Fibroblast of pulmonary artery (primary cell): ENCODE data around the gene PML.

Experiments
- DNase-seq: peaks from one replicate; pipeline ENCODE4 v3.0.0-alpha.2; 2010; ENCODE audit warnings: low read depth
- H3K4me3 ChIP-seq: replicated peaks from 2 replicates; pipeline ENCODE4 v1.5.1; 2011; ENCODE audit warnings: low read depth, mild to moderate bottlenecking, control low read depth, low read length, moderate library complexity
- TF ChIP-seq, protein P1 (sequence below): IDR thresholded peaks from 2 replicates; pipeline ENCODE4 v1.5.1; 2011; ENCODE audit warnings: mild to moderate bottlenecking, control low read depth, low read length, inconsistent platforms; ENCODE audit errors: missing control alignments

PML gene

DNA sequence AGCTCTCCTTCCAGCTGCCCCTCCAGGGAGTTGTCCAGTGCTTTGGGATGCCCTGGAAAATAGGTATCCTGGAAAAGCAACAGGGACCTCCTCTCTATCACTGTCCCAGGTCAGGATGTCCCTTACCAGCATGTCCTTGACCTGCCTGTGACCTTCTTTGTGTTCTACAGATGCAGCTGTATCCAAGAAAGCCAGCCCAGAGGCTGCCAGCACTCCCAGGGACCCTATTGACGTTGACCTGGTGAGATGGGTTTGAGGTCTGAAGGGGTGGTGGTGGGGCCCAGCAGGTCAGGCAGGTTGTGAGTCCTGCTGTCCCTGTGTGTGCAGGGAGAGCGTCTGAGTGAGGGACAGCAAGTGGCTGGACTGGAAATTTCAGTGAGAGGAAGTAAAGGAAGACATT, 30.2 kb downstream of the PML start:
- TF ChIP-seq, protein P1, sequence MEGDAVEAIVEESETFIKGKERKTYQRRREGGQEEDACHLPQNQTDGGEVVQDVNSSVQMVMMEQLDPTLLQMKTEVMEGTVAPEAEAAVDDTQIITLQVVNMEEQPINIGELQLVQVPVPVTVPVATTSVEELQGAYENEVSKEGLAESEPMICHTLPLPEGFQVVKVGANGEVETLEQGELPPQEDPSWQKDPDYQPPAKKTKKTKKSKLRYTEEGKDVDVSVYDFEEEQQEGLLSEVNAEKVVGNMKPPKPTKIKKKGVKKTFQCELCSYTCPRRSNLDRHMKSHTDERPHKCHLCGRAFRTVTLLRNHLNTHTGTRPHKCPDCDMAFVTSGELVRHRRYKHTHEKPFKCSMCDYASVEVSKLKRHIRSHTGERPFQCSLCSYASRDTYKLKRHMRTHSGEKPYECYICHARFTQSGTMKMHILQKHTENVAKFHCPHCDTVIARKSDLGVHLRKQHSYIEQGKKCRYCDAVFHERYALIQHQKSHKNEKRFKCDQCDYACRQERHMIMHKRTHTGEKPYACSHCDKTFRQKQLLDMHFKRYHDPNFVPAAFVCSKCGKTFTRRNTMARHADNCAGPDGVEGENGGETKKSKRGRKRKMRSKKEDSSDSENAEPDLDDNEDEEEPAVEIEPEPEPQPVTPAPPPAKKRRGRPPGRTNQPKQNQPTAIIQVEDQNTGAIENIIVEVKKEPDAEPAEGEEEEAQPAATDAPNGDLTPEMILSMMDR: no peak
- no peak for DNase-seq

DNA sequence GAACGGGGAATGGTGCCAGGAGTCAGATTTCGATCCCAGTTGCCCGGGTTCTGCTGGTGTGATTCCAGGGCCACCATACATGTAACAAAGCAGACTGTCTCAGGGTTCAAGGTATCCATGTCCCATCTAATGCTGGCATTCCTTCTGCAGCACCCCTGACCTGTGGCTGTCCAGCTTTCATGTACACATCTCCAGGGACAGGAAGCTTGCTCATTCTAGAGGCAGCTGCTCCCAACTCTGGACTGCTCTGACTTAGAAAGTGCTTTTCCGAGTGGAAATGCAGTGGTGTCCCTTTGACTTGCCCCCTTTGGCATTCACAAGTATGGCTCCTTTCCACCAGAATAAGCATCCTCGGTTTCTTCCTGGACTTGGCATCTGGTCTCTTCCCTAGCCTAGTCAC, 30.9 kb downstream of the PML start:
- DNase-seq: peak; percentile 52
- TF ChIP-seq, protein P1: no peak
- H3K4me3 ChIP-seq: no peak overlapping the region

More for the DNA sequence above, 30.2 kb downstream of the PML start:
- no peak overlapping the region for H3K4me3 ChIP-seq

DNA sequence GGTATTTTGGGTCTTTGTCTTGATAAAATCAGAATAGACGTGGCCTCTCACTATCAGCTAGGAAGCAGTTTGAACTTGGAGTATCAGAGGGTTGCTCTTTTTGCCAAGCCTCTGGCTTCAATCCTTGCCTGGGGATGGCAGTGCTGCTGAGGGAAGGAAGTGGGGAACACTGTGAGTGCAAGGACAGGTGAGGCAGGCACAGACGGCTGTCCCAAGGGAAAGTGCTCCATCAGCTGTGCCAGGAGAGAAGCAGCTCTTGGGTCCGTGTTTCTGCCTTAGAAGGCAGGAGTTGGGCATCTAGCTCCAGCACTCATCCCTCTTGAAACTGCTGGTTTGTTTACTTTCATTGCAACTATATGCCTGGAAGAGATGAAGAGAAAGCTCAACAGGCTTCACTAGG, 33.2 kb downstream of the PML start:
- TF ChIP-seq, protein P1: no peak
- no peak overlapping the region for H3K4me3 ChIP-seq
- no peak for DNase-seq

DNA sequence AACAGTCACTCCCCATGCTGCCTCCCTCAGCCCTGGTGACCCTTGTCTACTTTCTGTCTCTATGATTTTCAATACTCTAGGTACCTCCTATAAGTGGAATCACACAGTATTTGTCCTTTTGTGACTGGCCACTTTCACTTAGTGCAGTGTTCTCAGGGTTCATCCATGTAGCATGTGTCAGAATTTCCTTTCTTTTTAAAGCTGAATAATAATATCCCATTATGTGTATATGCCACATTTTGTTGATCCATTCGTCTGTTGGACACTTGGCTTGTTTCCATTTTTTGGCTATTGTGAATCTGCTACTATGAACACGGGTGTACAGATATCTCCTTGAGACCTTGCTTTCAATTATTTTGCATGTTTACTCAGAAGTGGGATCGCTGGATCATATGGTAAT, 34.1 kb downstream of the PML start:
- DNase-seq: no peak
- TF ChIP-seq, protein P1: no peak
- H3K4me3 ChIP-seq: no peak overlapping the region

DNA sequence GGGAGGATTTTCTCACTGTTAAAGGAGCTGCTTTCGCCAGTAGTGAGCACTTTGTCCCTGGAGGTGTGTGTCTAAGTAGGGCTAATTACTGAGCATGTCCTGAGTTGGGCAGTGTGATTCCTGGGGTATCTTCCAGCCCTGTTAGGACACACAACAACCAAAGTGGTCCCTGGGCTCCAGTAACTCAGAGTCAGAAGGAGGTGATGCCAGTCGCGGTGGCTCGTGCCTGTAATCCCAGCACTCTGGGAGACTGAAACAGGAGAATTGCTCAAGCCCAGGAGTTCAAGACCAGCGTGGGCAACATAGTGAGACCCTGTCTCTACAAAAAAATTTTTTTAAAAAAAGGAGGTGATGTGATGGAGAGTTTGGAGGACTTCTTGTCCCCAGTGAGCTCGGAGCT, 37.5 kb downstream of the PML start:
- TF ChIP-seq, protein P1: no peak

DNA sequence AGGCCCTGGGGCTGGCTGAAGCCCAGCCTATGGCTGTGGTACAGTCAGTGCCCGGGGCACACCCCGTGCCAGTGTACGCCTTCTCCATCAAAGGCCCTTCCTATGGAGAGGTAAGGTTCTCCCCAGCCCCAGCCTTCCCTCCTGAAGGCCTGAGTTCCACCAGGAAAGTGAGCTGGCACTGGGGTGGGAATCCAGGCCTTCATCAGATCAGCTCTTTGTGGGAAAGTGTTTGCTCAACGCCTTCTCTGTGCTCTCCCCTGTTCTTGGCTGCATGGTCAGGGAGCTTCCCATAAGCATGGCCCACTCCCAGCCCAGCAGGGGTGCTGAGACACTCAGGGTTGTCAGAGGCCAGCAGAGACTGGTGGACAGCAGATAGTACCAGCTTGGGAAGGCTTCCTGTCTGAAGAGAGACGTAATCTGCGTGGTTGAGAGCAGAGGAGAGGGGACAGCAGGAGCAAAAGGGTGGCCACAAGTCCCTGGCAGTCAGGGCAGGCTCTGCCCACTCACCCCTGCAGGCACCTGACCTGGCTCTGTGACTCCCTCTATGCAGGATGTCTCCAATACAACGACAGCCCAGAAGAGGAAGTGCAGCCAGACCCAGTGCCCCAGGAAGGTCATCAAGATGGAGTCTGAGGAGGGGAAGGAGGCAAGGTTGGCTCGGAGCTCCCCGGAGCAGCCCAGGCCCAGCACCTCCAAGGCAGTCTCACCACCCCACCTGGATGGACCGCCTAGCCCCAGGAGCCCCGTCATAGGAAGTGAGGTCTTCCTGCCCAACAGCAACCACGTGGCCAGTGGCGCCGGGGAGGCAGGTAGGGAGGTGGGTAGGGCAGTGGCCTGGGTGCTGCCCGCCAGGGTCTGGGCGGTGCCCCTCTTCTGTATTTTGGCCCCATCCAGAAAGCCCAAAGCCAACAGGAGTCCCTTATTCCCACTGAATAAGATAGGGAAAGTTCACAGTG, 38.4 kb downstream of the PML start:
- TF ChIP-seq, protein P1: no peak
- DNase-seq: no peak
- no peak overlapping the region for H3K4me3 ChIP-seq

More for the DNA sequence above, 37.5 kb downstream of the PML start:
- H3K4me3 ChIP-seq: no peak overlapping the region
- no peak for DNase-seq
